HG03432 (cell line): ENCODE data around the gene RPS27.

Experiments used
- ATAC-seq: cut with Tn5 transposase; IDR thresholded peaks from one replicate; pipeline ENCODE4 v1.9.1; 2021; ENCODE audit warnings: mild to moderate bottlenecking, moderate library complexity; ENCODE audit not compliant: unreplicated experiment

Gene RPS27

GRCh38 chr1:153990468-153991150, at the start of gene RPS27:
TSS of gene RPS27 (plus strand) at chr1:153990762. CDS start at chr1:153990797, 35 bp downstream.
- ATAC-seq, result peak; percentile 74

- no peak for ATAC-seq
Measured at GRCh38 chr1:153941826-153942725, 48.5 kb upstream of the RPS27 start.

GRCh38 chr1:153942766-153943549, 47.6 kb upstream of the RPS27 start:
- ATAC-seq, result no peak

- no peak for ATAC-seq
Measured at GRCh38 chr1:153944005-153944826, 46.3 kb upstream of the RPS27 start.

GRCh38 chr1:153944827-153945117, 45.8 kb upstream of the RPS27 start:
- no peak for ATAC-seq

GRCh38 chr1:153945131-153945794, 45.3 kb upstream of the RPS27 start:
- ATAC-seq, result peak; percentile 29

- ATAC-seq, result peak; percentile 71
Measured at GRCh38 chr1:153945795-153946621, 44.6 kb upstream of the RPS27 start.

GRCh38 chr1:153946622-153947241, 43.8 kb upstream of the RPS27 start, which contains the start of gene DENND4B:
TSS of gene DENND4B (minus strand) at chr1:153946718. CDS start at chr1:153944374, 2,344 bp downstream.
- ATAC-seq, result peak; percentile 73

GRCh38 chr1:153951183-153951582, 39.4 kb upstream of the RPS27 start:
- no peak for ATAC-seq

- no peak for ATAC-seq
Measured at GRCh38 chr1:153951801-153952200, 38.8 kb upstream of the RPS27 start.

- ATAC-seq, result no peak
Measured at GRCh38 chr1:153953859-153954365, 36.6 kb upstream of the RPS27 start.

- ATAC-seq, result no peak
Measured at GRCh38 chr1:153954826-153955225, 35.7 kb upstream of the RPS27 start.

GRCh38 chr1:153956997-153957715, 33.4 kb upstream of the RPS27 start:
- ATAC-seq, result no peak

- peak; percentile 11 for ATAC-seq
Measured at GRCh38 chr1:153957744-153958110, 32.8 kb upstream of the RPS27 start.

GRCh38 chr1:153958111-153958960, 32.2 kb upstream of the RPS27 start, which contains the start of gene CRTC2:
TSS of gene CRTC2 (minus strand) at chr1:153958612. CDS start at chr1:153958497, 115 bp downstream.
- peak; percentile 69 for ATAC-seq

- ATAC-seq, result no peak
Measured at GRCh38 chr1:153958961-153959260, 31.7 kb upstream of the RPS27 start.

GRCh38 chr1:153959454-153959853, 31.1 kb upstream of the RPS27 start:
- no peak for ATAC-seq
